Pons (tissue), 1 donor: ENCODE data around the gene HOXC5.
"Not testable (repeated sequence)": the region's sequence is repeated elsewhere in the genome, so short reads cannot be mapped to it uniquely, and the experiment has no call there.

ENCODE experiments used
- DNase-seq: peaks from one replicate; pipeline ENCODE4 v3.0.0-alpha.2; 2016; ENCODE audit warnings: low spot score

HOXC5 gene

DNA sequence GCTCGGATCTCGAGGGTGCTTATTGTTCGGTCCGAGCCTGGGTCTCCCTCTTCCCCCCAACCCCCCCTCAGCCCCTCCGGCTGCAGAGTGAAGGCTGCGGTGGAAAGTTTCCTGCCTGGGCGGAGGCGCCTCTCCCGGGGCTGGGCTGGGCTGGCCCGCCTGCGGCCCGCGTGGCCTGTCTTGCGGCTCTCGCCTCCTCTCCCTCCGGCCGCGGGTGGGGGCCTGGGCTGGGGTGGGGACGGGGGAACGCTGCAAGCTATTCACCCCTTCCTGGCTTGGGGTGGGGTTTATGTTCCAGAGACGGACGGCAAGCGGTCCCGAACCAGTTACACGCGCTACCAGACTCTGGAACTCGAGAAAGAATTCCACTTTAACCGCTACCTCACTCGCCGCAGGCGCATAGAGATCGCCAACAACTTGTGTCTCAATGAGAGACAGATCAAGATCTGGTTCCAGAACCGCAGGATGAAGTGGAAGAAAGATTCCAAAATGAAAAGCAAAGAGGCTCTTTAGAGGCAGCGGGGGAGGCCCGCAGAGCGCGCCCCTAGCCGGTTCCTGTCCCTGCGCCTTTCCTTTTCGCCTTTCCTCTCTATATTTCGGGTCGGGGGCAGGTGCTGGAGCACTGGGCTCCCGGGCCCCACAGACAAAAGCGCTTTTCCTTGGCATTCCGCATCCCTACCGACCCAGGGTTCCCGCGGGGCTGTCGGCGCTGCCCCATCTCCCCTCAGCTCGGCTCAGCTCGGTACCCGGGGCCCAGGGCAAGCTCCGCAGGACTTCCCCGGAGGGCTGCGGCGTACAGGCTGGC, 1.3 kb downstream of the HOXC5 start:
- DNase-seq, result no peak

DNA sequence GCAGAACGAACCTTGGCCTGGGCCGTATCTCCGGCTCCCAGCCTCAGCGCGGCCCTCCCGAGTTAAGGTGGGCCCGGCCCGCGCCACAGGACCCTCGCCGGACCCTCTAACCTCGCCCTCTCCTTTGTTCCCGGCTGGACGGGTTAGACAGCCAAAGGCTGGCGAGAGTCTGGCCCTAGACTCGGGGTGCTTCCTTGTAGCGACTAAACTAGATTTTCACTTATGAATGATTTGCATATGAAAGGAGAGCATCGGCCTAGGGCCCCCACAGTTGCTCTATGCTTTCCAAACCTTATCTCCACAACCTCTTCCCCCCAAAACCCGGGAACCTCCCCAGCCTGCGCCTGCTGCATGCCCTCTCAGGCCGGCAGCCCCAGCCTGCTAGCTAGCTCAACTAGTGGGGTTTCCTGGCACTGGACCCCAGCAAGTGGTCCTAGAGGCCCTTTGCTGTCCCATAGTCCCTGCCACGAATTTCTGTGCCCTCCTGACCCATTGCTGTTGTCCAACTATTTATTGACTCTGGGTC, 2.0 kb downstream of the HOXC5 start:
- no peak for DNase-seq

DNA sequence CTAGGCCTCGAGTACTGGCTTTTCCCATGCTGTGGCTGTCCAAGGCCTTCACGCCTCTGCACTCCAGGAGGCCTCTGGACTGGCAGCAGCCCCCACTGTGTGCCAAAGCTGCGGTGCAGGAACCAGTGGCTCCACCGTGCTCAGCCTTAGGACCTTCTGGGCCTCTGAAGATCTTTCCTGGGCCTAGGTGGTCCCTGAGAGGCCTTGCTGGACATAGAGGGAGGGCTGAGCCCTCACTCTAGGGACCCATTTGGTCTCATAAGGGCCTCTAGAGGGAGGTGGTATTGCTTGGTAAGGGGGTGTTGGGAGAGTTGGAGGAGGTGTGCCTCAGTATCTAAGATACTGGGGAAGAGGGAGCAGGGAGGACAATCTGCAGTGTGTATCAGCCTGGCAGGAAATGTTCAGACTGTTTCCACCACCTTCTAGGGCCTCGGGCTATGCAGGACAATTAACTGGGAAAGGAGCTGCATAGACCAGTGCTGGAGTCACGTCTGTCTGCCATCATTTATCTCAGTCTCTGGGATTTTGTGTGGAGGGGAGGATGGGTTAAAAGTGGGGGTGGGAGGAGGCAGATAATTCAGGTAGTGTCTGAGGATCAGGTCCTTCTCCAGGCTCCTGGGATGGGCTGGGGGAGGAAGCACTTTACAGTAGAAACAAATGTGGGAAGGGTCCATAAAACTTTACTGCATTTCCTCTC, 2.9 kb downstream of the HOXC5 start:
- DNase-seq, result no peak

- DNase-seq, result no peak
Observed at GRCh38 chr12:54036620-54037359, 3.9 kb downstream of the HOXC5 start.

GRCh38 chr12:54037360-54038283, 4.8 kb downstream of the HOXC5 start:
- no peak for DNase-seq

GRCh38 chr12:54038284-54038870, 5.5 kb downstream of the HOXC5 start:
- no peak for DNase-seq

DNA sequence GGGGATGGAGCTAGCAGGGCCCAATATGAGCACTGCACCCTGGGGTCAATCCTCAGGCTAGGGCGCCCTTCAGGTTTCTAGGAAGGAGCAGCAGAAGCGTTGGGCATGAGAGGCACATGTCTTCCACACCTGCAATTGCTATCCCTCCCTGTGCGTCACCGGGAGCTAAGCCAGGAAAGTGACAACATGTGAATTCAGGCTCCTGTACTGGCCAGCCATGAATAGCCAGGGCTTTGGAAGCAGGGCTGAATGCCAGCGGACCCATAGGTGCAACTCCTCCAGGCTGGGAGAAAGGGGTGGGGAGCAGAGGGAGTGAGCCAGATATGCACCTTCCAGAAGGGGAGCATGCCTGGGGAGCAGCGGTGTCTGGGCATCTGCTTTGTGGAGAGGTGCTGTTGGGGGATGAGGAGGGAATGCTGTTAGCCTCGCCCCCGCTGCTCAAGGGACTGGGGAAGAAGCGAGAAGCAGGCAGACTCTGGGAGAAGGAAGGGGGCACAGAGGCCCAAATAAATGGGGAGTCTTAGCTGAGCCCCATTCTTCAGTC, 6.1 kb downstream of the HOXC5 start:
- no peak for DNase-seq

DNA sequence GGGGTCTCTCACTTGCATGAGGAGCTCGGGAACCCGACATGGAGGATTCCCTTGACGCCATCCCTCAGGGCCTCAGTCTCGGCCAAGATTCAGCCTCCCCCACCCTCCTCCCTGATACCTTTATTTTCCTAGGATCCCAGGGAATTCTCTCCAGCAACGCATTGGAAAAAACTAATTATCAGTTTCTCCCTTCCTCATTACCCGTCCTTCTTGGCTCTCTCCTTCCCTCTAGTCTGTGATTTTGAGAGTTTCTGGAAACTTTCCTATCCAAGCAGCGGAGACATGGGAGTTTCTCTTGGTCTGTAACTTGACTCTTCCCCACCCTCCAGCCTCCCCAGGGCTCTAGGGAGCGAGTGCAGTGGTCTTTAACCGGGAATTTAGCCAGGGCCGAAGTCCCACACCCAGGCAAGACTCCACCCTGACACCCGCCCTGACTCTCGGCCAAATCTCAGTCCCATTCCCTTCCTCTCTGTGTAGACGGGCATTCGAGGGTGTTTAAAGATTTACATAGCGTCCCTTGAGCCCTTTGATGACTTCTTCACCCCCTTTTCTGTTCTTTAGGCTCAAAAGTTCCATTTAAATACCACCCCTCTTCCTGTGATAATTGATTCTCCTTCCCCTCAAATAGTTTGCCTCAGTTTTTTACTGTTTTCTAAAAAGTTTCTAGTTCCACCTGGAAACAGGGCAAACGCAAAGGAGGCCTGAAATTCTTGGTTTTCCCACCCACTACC, 6.7 kb downstream of the HOXC5 start:
- DNase-seq, result no peak

DNA sequence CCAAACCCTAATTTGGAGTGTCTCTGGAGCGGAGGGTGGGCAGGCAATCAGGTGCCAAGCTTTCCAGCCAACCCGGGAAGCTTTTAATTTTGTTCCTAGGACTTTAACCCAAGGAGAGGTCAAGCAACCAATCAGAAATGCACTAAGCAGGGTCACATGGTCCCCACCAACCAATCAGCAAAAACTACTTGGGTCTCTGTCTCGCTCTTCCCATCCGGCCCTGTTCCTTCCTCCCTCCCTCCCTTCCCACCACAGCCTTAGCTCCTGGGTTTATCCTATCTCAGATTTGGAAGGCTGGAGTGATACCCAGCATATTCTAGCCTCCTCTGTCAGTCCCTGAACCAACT, 7.3 kb downstream of the HOXC5 start:
- no peak for DNase-seq

DNA sequence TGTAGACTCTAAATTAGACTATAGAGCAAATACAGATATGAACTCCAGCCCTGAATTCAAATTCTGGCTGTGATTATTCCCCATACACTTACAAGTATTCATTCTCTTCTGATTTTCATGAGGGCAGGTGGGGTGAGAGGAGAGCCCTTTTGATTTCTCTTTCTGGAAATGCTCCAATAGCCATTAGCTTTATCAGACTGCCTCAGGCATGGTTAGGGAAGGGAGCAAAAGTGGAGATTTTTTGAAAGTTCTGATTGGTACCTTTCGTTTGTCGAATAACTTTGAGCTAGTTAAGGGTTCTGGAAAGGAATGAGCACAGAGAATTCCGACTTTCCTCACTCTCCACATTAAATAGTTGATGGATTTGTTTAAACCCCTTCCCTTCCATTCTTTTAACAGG, 7.8 kb downstream of the HOXC5 start:
- no peak for DNase-seq

DNA sequence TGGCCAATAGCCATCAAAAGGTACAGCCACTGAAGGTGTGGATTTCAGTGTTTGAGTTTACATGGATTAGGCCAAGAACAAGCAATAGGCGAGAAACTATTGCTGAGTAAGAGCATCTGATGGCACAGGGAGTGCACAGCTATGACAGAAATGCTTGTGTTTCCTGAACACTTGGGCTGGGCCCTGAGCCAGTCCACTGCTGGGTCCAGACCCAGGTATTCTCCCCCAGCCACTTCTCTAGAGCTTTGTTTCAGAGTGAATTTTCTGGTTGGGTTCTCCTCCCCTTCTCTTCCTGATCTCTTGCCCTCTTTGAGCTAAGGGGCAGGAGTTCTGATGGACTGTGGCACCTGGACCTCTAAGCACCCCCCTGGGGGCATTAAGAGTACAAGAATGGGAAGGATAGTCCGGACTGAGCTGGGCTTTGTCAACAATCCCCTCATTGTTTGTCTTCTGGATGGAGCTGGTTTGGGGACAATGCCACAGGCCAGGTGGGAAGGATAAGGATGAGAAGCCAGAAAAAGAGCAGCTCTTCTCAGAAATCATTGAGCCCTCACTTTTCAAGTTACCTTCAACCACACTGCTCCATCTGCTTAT, 8.3 kb downstream of the HOXC5 start:
- no peak for DNase-seq

- DNase-seq, result not testable (repeated sequence)
Observed at GRCh38 chr12:54042033-54042432, 9.2 kb downstream of the HOXC5 start.

DNA sequence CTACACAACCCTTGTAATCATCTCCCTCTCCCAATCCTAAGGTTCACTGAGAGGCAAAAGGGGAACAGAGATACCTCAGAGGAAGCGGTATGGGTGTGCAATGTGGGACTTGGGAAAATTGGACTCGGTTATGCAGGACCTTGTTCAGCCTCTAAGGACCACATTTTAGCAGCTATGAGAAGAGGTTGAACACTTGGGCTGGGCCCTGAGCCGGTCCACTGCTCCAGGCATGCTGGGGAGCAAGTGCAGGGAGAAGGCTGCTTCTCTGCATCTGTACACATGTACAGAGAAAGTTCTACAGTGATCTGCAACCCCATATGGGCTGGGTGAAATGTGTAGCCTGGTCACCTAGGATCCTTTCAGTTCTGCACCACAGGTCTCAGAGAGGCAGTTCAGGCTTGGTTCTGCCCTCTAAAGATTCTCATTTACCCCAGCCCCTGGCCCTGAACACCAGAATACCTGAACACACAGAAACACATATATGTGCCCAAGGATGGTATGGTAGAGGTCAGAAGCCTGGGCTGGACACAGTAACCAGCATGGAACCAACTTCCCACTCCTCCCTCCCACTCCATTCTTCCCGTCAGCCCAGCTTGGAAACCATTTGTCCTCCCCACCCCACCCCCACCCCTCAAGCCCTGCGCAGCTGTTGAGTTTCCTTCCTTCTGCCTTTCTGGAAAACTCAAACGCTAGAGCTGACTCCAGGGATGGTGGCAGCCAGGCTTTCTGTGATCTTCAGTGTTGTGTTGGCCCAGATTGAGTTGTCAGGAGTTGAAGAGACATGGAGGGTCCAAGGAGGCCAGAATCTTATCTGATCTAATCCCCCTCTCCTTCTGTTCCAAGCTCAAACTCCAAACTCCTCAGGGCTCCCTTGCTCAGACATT, 10.4 kb downstream of the HOXC5 start:
- DNase-seq, result no peak

- DNase-seq, result no peak
Observed at GRCh38 chr12:54044425-54045103, 11.7 kb downstream of the HOXC5 start.

DNA sequence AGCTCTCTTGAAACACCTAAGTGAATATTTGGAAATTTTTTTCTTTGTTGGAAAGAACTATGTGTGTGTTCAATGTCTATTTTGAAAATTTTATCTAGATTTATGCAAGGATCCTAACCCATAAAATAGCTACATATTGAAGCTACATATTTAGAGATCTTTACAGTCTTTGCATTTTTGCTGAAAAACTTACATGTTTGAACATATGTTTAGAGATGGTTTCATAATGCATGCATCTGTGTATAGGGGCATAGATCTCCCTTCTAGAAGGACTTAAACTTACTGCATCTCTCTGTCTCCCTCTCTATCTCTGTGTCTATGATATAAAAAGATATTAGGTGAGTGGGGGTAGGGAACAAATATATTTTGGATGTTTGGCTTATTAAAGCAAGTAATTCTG, 12.6 kb downstream of the HOXC5 start:
- DNase-seq, result no peak

DNA sequence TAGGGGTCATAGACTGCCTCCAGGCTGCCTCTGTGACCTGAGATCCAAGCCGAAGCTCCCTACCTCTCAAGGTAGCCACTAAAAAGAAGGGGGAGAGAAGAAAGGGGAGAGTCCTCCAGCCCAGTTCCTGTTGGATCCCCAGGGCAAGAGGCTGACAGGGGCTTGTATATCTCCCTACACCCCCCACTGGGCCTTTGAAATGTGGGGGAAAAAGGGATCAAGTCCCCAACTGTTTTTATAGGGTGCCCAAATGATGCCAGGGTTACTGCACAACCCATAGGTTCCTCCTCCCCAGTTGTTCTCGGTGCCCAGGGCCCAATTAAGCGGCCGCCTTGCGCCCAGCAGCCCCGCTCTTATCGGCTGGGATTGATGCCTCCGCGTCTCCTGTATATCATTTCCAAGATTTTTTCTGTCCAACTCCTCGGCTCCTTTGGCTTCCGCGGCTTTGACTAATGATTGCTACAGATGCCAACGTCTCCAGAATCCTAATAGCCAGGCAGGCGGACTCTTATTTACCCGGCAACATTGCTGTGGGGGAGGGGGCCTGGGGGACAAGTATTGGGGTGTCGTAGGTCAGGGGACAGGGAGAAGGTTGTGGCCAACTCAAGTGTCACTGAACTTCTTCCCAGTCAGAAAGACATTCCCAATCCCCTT, 13.1 kb downstream of the HOXC5 start:
- DNase-seq, result no peak

GRCh38 chr12:54046809-54047159, 13.9 kb downstream of the HOXC5 start:
- DNase-seq, result no peak
